ENCODE results near the gene CMTM1.
"Not testable (repeated sequence)": the region's sequence is repeated elsewhere in the genome, so short reads cannot be mapped to it uniquely, and the experiment has no call there.

Gene CMTM1

DNA sequence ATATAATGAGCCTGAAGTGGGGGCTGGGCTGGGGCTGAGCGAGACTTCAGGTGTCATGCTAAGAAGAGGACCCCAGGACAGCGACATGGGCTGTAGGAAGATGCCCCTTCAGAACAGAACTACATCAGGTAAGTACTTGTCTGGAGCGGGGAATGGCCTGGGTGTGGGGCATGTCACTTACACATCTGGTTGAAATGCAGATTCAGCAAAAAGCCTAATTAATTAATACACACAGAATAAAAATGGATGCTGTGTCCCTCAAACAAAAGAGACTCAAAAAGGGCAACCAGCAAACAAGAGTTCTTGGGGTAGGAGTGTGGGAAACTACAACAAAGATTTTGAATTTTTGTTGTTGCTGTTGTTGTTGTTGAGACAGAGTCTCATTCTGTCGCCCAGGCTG, 24.8 kb downstream of the CMTM1 start:
- DNase-seq (ENCODE audit: low read depth in 2 of 2): no peak

DNA sequence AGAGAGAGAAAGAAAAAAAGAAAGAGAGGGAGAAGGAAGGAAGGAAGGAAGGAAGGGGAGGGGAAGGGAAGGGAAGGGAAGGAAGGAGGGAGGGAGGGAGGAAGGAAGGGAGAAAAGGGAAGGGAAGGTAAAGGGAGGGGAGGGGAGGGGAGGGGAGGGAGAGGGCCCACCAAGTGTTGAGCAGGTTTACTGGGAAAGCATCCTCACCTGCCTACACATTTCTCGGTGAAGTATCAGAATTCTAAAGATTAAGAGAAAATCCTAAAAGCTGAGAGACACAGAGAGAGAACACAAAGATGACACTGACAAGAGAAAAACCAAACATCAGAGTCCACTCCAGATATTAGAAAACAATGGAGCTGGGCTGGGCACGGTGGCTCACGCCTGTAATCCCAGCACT, 26.0 kb downstream of the CMTM1 start:
- no peak for DNase-seq (ENCODE audit: low read depth in 2 of 2)

DNA sequence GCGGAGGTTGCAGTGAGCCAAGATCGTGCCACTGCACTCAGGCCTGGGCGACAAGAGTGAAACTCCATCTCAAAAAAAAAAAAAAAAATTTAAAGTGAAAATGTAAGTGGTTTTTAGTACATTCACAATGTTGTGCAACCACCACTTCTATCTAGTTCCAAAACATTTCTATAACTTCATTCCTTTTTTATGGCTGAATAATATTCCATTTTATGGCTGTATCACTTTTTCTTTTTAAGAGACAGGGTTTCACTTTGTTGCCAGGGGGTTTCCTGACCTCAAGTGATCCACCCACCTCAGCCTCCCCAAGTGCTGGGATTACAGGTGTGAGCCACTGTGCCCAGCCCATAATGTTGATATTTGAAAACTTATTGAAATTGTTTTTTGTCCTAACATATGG, 26.6 kb downstream of the CMTM1 start:
- DNase-seq (ENCODE audit: low read depth in 2 of 2): no peak

DNA sequence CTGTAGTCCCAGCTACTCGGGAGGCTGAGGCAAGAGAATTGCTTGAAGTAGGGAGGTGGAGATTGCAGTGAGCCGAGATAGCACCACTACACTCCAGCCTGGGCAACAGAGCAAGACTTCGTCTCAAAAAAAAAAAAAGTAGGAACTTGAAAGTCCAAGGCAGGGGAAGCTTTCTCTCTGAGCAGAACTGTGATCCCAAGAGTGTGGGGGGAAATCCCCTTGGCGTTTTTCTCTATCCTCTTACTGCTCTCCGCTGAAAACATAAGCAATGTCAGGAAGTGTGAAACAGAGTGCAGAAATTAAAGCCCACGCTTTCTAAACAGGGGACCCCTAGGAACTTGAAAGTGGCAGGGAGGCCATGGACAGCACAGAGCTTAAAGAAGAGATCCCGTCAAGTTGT, 28.5 kb downstream of the CMTM1 start:
- DNase-seq (ENCODE audit: low read depth in 2 of 2): no peak

DNA sequence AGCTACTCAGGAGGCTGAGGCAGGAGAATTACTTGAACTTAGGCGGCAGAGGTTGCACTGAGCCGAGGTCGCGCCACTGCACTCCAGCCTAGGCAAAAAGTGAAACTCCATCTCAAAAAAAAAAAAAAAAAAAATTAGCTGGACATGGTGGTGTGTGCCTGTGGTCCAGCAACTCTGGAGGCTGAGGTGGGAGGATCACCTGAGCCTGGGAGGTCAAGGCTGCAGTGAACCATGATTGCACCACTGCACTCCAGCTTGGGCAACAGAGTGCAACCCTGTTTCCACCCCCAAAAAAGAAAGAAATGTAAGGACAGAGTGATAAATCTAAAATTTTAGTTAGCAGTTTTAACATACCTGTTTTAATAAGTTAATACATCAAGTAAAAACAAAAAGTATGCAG, 30.3 kb downstream of the CMTM1 start:
- DNase-seq (ENCODE audit: low read depth in 2 of 2): not testable (repeated sequence)

DNA sequence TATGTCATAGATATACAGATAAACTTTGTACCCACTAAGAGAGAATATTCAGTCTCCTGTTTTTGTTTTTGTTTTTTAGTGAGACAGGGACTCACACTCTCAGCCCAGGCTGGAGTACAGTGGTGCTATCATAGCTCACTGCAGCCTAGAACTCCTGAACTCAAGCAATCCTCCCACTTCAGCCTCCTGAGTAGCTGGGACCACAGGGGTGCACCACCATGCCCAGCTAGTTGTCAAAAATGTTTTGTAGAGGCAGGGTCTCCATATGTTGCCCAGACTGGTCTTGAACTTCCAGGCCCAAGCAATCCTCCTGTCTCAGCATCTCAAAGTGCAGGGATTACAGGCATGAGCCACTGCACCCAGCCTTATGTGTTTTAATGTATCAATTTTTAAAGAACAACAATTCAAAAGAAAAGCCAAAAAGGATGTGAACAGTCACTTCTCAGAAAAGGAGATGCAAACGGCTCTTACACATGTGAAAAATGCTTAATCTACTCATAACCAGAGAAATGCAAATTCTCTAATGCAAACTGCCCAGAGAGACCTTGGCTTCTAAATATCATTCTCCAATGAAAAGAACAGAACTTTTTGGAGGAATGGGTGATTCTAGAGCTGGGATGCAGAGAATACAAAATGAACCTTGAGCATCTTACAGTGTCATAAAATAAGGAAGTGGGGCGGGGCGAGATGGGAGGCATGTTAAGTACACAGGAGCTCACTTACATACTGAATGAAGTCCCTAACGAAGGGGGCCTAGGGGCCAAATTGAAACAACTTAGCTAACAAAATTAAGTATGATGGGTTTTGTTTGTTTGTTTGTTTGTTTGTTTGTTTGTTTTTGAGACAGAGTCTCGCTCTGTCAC, 31.0 kb downstream of the CMTM1 start:
- no peak for DNase-seq (ENCODE audit: low read depth in 2 of 2)

DNA sequence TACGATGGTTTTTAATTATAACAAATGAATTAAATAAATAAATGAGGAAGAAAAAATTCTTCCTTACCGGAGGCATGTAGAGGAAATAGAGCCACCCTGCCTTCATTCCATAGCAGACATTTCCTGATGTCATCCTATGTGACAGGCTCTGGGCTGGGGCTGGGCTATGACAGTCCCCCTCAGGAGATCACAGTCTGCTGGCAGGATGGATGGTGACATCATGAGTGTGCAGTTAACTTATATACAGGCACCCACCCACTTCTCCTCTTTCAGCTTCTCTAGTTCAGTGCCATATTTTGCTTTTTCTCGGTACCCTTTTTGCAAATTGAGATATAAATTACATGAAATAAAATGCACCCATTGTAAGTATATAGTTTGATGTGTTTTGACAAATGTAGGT, 31.9 kb downstream of the CMTM1 start:
- DNase-seq (ENCODE audit: low read depth in 2 of 2): no peak

DNA sequence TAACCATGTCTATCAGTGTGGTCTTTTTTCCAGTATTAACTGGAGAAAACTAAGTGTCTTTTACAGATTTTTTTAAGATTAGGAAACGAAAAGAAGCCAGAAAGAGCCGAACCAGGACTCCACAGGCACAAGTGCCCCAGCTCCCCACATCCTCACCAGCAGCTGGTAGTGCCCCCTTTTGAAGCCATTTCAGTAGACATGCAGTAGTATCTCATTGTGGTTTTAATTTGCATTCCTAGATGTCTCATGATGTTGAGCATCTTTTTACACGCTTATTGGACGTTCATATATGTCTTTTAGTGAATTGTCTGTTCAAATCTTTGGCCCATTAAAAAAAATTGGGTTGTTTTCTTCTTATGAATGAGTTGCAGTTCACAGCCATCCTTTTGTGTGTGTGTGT, 33.5 kb downstream of the CMTM1 start:
- no peak for DNase-seq (ENCODE audit: low read depth in 2 of 2)

DNA sequence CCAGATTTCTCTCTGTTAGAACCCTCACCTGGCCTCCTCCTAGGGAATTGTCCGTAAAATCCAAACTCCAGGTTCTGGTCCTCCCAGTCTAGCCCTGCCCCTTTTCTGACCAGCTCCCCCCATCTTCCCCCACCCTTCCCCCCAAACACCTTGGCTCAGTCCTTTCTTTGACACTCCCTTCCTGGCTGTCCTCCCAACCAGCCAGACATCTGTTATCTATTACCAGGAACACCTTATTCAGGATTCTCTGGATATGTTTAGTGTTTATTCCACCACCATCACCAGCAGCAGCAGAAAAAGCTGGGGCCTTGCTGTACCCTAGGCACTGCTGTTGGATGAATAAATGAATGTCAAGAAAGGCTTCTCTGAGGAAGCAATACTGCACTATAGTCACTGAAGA, 34.2 kb downstream of the CMTM1 start:
- no peak for DNase-seq (ENCODE audit: low read depth in 2 of 2)

DNA sequence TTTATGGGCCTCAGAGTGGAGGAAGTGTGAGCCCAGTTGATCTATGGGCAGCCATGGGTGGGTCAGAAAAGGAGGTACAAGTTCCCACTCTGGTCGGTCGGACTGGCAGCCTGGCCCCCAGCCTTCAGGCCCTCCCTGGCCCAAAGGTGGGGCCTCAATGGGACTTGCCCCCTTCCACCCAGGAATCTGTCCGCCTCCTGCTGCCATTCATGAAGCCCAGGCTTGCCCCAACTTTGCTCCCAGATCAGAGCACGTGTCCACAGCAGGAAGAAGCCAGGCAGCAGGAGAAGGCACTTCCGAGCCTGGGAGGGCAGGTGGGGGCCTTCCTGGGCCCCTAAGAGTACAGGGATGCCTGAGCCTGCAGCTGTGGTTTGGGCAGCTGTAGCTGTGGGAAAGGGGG, 35.2 kb downstream of the CMTM1 start:
- no peak for DNase-seq (ENCODE audit: low read depth in 2 of 2)

DNA sequence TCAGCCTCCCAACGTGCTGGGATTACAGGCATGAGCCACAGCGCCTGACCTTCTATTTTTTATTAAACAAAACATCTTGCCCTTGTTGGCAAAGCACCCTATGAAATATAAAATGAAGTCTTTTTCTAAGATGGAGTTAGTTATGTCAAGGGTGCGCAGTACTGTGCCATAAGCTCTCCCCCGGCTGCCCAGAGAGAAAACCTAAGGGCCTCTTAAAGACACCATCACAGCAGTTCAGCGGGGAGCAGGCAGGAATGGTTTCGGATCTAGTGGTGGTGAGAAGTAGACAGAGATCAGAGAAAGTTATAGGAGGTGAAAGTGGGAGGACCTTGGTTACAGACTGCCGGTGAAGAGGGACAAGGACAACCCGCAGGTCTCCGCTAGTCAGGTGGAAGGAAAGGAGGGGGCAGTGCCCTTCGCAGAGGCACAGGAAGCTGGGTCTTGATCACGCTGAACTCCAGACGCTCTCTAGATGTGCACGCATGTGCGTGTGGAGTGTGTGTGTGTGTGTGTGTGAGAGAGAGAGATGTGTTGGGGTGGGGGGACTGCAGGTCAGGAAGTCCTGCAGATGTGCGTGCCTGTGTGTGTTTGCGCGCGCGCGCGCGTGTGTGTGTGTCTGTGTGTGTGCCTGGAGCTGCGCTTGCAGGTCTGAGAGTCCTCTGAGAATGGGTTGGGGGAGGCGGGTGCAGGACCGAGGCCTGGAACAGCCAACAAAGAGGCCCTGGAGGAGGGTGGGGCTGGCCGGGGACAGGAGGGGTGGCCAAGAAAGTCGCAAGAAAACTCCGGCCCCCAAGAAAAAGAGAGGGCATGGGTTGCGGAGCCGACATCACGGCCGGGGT, 37.5 kb downstream of the CMTM1 start:
- DNase-seq (ENCODE audit: low read depth in 2 of 2): peak; percentile 45 to 50

DNA sequence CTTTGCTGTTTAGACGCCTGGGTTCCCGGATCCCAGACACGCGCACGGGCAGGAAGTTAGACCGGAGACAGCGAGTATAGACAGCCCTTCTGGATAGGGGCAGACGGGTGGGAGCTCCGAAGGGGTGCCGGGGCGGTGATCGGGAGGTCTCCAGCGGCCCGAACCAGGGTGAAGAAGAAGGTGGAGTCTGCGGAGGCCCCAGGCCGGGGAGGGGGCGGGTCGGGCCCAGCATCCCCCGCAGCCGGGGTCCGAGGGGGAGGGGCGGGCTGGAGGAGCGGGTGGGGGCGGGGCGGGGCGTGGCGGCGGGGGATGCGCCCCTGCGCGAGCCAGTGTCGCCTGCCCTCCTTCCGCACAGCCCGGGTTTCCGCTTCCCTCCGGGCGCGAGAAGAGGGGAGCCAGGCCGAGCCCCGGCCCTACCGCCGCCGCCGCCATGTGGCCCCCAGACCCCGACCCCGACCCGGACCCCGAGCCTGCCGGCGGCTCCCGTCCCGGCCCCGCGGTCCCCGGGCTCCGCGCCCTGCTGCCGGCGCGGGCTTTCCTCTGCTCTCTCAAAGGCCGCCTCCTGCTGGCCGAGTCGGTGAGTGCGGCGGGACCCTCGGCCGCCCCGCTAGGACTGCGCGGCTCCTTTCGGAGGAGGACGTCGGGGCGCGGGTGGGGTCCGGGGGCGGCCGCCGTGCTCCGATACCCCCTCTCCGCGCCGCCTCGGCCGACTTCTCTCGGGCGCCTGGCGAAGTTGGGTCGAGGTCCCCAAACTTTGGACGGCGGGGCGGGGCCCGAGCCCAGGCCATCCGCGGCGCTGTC, 38.3 kb downstream of the CMTM1 start, which contains the start of gene CMTM3:
CMTM3 (plus strand) TSS at position 329 of the 801 bp plus-strand sequence; CDS start at position 431, 102 bp downstream.
- peak; percentile 39 to 64 for DNase-seq (ENCODE audit: low read depth in 2 of 2)

DNA sequence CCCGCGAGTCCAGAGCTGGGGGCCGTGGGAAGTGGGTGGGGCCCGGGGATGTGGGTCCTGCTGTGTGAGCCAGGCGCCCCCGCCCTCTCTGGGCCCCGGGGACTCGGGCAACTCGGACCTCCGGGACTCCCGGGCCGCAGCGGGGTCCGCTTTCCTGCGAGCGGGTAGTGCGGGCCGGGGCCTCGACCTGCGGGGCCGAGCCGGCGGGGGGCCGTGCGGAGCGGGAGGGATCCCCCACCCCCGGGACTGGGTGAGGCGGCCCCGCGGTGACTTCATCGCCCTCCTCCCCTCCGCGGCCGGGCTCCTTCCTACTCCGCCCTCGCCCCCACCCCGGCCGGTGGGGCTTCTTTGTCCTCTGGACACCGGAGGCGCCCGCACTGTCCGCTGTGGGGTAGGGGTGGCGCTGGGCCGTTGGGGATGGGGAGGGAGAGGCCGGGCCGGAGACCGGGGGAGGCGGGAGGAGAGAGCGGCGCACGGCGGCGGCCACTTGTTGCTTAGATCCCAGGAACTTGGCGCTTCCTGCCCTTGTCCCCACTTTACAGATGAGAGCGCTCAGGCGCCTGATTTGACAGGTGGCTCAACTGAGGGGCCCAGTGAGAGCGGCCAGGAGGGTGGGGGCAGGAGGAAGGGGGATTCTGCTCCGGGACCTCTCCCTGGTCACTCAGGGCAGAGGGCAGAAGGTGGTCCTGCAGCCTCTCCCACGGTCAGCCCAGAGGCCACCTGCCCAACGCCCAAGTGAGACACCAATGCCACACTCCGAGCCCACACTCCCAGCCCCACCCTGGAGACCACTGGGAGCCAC, 39.1 kb downstream of the CMTM1 start:
- DNase-seq (ENCODE audit: low read depth in 2 of 2): peak in 1 of 2 donors; percentile 14

DNA sequence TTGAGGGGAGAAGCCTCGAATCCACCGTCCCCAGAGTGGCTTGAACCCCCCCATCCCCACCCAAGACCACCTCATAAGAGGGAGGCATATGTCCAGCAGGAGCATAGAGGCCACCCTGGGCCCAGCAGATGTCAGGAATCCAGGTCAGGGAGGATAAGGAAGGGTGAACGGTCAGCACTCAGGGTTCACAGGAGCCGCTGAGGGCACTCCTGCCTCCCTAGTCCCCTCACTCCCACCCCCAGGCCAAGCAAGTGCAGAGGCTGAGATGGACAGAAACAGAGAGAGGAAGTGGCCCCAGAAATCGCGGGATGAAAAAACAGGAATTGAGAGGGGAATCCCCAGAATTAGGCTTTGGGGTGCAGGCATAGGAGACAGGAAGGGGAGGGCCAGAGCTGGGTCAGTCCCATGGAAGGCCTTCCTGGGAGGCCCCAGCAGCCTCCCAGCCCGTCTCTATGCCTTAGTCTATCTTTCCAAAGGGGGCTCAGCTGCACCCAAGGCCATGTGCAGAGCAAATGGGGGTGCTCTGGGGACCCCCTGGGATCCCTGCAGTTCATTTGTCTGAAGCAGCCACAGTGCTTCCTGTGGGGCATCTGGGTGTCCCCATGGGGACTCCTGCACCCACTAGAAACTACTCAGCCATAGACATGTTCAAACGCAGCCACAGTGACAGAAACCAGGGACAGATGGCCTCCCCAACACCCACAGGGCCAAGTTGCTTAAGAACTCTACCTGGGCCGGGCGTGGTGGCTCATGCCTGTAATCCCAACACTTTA, 39.9 kb downstream of the CMTM1 start:
- no peak for DNase-seq (ENCODE audit: low read depth in 2 of 2)

DNA sequence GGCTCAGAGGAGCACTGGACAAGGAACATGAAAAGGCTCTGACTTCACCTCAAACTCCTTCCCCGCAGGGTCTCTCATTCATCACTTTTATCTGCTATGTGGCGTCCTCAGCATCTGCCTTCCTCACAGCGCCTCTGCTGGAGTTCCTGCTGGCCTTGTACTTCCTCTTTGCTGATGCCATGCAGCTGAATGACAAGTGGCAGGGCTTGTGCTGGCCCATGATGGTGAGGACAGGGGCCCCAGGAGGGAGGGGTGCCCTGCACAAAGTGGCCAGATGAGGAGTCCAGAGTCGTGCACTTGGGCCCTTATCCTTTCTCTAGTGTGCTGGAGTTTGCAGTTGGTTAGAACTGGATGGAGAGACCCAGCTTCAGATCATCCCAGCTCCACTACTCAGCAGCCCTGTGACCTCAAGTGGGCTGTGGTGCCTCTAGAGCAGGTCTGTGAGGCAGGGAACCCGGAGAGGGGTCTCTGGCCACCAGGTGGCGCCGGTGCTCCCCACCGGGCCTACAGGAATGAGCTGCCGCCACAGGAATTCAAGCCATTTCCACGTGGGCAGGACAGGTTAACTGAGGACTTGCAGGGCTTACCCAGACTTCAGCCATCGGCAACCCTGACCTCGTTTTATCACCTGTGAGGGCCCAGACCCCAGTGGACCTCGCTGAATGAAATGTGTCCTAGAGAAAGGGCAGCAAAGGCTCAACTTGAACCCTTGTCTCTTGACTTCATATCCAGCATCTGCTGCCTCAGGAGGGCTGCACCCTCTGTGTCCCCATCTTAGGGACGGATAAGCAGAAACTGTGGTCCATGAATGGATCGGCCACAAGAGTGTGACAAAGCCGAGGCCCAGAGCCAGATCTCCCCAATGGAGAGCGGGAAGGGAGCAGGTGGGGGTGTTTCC, 42.3 kb downstream of the CMTM1 start:
- DNase-seq (ENCODE audit: low read depth in 2 of 2): peak; percentile 75 to 84

DNA sequence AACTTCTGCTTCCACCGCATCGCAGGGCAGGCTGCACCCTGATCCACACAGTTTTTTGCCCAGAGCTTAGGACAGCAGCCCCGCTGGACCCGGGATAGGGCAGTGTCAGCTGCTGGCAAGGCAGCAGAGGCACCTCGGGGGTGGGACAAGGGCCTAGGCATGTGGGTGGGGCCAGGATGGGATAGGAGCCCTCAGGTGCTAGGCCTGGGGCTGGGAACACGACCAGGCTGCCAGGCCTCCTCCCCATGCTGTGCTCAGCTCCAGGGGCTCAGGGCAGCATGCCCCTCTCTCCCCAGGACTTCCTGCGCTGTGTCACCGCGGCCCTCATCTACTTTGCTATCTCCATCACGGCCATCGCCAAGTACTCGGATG, 42.9 kb downstream of the CMTM1 start:
- no peak for DNase-seq (ENCODE audit: low read depth in 2 of 2)

DNA sequence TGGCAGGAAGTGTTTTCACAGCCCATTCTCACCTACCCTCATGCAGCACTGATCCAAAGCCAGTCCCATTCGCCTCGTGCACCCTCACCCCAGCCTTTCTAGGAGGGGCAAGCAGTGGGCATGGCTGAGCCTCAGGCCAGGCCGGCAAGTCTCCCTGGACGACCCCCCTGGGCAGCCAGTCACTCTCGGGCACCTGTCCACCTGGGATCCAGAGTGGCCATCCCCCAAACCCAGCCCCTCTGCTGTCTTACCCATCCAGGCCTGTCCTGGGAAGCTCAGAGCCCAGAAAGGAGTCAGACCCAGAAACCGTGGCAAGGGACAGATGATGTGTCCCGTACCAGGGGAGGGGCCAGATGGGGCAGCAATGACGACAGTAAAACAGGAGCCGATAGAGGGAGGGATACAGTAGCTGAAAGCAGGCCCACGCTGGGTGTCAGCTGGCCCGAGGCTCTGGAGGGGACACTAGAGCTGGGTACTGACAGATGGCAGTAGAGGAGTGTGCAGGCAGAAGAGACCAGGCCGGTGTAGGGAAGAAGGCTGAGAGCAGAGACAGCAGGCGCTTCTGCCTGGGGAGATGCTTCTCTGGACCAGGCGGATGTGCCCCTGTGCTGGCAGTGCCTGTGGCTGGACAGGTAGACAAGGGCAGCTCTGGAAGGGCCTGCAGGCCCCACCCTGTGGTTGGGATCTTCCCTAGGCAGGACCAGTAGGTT, 44.0 kb downstream of the CMTM1 start:
- no peak for DNase-seq (ENCODE audit: low read depth in 2 of 2)

DNA sequence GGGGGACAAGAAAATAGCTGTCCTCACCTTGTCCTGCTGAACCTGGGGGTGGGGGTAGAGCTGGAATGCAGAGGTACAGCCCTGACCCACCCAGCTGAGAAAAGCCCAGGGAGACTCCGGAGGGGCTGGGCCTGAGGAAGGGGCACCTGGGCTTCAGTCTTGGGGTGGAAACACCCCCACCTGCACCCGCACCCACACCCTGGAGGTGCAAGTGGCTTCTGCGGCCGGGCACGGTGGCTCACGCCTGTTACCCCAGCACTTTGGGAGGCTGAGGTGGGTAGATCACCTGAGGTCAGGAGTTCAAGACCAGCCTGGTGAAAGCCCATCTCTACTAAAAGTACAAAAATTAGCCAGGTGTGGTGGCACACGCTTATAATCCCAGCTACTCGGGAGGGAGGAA, 45.7 kb downstream of the CMTM1 start:
- DNase-seq (ENCODE audit: low read depth in 2 of 2): not testable (repeated sequence)

DNA sequence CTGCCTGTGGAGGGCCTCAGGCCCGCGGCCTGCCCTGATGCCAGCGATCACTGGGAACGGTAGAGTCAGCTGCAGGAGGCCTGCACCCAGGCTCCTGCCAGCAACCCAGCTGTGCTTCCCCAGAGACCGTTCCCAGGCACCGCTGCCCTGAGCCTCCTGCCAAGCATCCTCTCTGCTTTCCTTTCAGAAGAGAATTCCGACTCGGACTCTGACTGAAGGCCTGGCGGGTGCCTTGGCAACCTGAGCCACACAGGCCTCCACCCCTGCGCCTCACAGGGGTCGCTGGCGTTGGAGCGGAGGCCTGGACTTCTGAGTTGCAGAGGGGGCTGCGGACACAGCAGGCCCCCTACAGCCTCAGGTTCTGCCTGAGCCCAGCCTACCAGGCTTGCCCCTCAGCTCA, 46.2 kb downstream of the CMTM1 start:
- no peak for DNase-seq (ENCODE audit: low read depth in 2 of 2)
